PFSK-1 (cell line): ENCODE data around the gene ELMO1.

Source experiments
- FOXP2 ChIP-seq: optimal IDR thresholded peaks from 2 replicates; pipeline ENCODE3; 2011; ENCODE audit warnings: borderline replicate concordance, control low read depth, inconsistent platforms; ENCODE audit not compliant: insufficient read depth; ENCODE audit errors: extremely low read length, extremely low read depth
- POLR2AphosphoS5 ChIP-seq: IDR thresholded peaks from 2 replicates; pipeline ENCODE4 v1.6.1; 2012; ENCODE audit warnings: low read depth, mild to moderate bottlenecking, control low read depth, low read length, moderate library complexity
- SIN3A ChIP-seq: IDR thresholded peaks from 2 replicates; pipeline ENCODE4 v1.6.1; 2012; ENCODE audit warnings: mild to moderate bottlenecking, low read length, moderate library complexity, borderline replicate concordance; ENCODE audit not compliant: insufficient read depth
- TAF1 ChIP-seq: IDR thresholded peaks from 2 replicates; pipeline ENCODE4 v1.6.1; 2012; ENCODE audit warnings: low read length, control low read depth, borderline replicate concordance; ENCODE audit not compliant: insufficient read depth
- TF ChIP-seq, protein P1 (sequence below), 2 experiments: IDR thresholded peaks; 2 replicates each; pipeline versions ENCODE4 v1.6.1 to v1.8.0; 2011 to 2012; ENCODE audit warnings: low read depth in 2 of 2, low read length in 2 of 2, control low read depth in 1 of 2, inconsistent platforms in 1 of 2, mild to moderate bottlenecking in 1 of 2, moderate library complexity in 1 of 2; ENCODE audit not compliant: insufficient read depth in 1 of 2

ELMO1 gene

DNA sequence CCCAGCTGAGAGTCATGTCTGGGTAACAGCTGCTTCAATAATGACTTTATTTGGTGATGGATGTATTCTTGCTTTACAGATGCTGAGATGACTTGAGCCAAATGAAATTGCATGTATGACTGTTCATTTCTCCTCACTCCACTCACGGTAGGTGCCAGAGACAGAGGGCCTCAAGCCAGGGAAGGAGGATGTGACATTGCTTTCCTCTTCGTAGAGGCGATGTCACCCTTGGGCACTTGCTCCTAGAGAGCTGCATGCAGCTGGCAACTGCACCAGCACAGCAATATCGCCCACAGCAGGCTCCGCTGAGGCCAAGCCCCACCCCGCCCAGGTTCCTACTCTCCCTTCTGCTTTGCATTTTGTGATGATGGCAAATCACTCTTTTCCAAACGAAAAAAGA is 607.8 kb downstream of the ELMO1 start:
- TF ChIP-seq, protein P1, sequence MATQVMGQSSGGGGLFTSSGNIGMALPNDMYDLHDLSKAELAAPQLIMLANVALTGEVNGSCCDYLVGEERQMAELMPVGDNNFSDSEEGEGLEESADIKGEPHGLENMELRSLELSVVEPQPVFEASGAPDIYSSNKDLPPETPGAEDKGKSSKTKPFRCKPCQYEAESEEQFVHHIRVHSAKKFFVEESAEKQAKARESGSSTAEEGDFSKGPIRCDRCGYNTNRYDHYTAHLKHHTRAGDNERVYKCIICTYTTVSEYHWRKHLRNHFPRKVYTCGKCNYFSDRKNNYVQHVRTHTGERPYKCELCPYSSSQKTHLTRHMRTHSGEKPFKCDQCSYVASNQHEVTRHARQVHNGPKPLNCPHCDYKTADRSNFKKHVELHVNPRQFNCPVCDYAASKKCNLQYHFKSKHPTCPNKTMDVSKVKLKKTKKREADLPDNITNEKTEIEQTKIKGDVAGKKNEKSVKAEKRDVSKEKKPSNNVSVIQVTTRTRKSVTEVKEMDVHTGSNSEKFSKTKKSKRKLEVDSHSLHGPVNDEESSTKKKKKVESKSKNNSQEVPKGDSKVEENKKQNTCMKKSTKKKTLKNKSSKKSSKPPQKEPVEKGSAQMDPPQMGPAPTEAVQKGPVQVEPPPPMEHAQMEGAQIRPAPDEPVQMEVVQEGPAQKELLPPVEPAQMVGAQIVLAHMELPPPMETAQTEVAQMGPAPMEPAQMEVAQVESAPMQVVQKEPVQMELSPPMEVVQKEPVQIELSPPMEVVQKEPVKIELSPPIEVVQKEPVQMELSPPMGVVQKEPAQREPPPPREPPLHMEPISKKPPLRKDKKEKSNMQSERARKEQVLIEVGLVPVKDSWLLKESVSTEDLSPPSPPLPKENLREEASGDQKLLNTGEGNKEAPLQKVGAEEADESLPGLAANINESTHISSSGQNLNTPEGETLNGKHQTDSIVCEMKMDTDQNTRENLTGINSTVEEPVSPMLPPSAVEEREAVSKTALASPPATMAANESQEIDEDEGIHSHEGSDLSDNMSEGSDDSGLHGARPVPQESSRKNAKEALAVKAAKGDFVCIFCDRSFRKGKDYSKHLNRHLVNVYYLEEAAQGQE (IDR thresholded peaks at IDR 0.05; ENCODE audit: insufficient read depth in 1 of 2, low read depth in 2 of 2, low read length in 2 of 2), result no peak
- no peak for TF ChIP-seq POLR2AphosphoS5
- TF ChIP-seq FOXP2, result no peak
- no peak for TF ChIP-seq TAF1
- no peak for TF ChIP-seq SIN3A

DNA sequence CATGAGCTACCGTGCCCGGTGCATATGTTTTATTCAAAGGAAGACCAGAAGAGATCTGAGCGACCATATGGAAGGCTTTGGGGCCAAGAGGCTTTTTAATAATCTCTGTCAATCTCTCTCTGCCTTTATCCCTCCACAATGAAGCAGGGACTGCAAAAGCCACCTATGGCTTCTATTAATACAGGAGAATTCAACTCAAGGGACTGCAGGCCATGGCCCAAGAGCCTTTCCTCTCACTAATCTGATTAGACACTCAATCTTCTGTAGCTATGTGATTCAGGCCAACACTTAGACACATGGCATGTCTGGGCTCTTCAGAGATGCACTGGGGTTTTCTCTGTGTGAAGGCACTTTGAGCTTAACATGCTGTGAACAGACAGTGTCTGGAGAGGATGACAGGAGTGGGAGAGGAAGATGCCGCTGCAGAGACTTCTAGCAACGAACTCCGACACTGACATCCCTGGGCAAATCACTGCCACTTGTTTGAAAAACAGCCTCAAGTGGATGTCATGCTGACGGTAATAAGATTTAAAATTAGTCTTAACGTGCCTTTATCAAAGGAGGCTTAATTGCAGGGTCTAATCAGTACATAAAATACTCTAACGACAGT is 609.9 kb downstream of the ELMO1 start:
- no peak for TF ChIP-seq FOXP2

DNA sequence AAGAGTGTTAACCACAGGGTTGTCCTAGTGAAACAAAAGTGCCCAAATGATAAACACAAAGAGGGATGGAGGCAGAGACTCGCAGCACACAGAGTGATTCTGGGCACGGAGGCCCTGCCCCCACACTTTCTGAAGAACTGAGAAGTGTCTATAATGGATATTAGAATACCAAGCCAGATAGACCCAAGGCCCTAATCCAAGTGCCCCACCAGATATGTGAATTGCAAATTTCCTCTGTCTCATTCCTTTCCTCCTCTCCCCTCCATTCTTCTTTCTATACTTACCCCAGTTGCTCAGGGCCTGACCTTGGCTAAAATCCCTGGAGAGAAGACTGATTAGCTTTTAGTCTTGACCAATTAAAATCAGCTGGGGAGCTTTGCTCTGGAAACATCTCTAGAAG is 617.6 kb downstream of the ELMO1 start:
- no peak for TF ChIP-seq POLR2AphosphoS5
- TF ChIP-seq, protein P1 (IDR thresholded peaks at IDR 0.05; ENCODE audit: insufficient read depth in 1 of 2, low read depth in 2 of 2, low read length in 2 of 2), result no peak
- TF ChIP-seq SIN3A, result no peak
- no peak for TF ChIP-seq FOXP2
- no peak for TF ChIP-seq TAF1

DNA sequence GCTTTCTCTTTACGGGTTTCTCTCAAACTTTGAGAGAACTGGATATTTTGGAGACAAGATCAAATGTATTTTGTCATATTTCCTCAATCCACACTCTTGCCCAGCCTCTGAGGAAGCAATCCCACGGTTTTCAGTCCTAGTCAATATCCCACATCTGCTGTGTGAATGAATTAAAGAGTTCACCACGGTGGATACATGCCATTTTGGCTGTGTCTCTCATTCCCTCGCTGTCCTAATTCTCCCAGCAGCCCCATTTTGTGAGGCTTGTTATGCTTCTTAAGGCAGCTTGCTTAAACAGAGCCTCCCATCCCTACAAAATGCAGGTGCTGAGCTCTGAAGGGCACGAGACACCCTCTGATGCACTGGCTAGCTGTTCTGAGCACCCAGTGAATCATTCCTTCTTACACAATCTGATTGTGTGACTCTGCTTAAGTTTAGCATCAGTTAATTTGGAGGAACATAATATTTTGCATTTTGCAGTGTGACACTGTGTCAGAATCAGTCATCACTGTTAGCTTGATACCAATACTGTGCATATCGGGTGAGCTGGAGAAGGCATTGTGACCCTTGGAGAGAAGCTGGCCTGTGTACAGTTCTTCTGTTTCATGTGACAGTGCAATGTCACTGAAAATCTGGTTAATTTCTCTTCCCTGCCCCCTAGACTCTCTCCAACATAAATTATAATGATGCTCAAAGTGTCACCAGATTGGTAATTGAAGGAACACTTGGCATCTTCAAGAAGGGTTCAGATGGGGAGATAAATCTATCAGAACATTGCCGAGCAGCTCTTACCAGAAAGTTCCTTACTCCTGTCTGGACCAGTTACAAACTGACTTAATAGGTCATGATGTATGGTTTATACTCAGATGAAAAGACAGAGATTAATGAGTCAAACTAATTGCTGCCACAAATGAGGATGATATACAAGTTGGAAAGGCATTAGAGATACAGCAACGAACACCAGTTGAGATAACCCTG is 620.6 kb downstream of the ELMO1 start:
- no peak for TF ChIP-seq POLR2AphosphoS5
- no peak for TF ChIP-seq TAF1
- TF ChIP-seq, protein P1 (IDR thresholded peaks at IDR 0.05; ENCODE audit: insufficient read depth in 1 of 2, low read depth in 2 of 2, low read length in 2 of 2), result no peak
- TF ChIP-seq SIN3A, result no peak
- no peak for TF ChIP-seq FOXP2

DNA sequence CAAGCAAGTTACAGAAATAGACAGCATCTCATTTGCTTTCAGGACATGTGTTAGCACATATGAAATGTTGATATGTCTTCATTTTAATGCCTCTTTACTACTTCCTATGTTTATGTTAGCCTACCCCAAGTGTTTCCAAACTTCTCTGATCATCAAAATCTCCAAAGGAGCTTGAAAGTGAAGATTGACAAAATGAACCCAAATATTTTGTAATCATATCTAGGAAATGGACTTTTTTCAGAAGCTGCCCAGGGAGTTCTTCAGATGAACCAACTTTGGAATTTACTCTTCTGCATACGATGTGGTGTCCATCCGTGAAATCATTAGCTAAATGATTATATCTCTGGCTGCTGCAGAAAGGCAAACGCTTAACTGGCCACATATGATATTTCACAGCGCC is 623.2 kb downstream of the ELMO1 start:
- TF ChIP-seq, protein P1 (IDR thresholded peaks at IDR 0.05; ENCODE audit: insufficient read depth in 1 of 2, low read depth in 2 of 2, low read length in 2 of 2), result no peak
- no peak for TF ChIP-seq POLR2AphosphoS5
- no peak for TF ChIP-seq SIN3A
- TF ChIP-seq FOXP2, result no peak
- TF ChIP-seq TAF1, result no peak
